K562 (cell line): ENCODE results near the gene ECT2L. TPM values are rescaled to one million over a fixed set of nuclear protein-coding genes. Genes with fewer than 3 reads are reported as not detected.

Experiments
- ATAC-seq: fragments of 200-7000 bp; cut with Tn5 transposase; 3 replicates; pipeline ENCODE4 v1.9.1; 2020; ENCODE audit warnings: moderate library complexity
- BruUV-seq: library from RNA; stranded (reverse); fragments of 400-500 nt; replicated peaks from 2 replicates; lab custom pipeline; 2021; lab: Mats Ljungman, UMichigan
- CTCF ChIA-PET: fragments of 300-600 bp; formaldehyde crosslinking; extraction: SDS; loops from one replicate; lab custom pipeline; 2021; ENCODE audit warnings: low intra/inter-chr PET ratio; lab: Yijun Ruan, JAX
- POLR2A ChIA-PET: fragments of 300-600, 350-650 bp; sonication (Branson Sonifier 250); formaldehyde crosslinking; extraction: SDS; loops from one replicate; lab custom pipeline; 2021; ENCODE audit warnings: antibody characterized with exemption, inconsistent platforms; lab: Yijun Ruan, JAX
- DNase-seq, 4 experiments: peaks; one replicate each; pipeline versions ENCODE4 v3.0.0 to v3.0.0-alpha.2; 2011 to 2018; ENCODE audit warnings: low spot score in 3 of 4, mixed read lengths in 3 of 4; ENCODE audit errors: extremely low read depth in 1 of 4
- FAIRE-seq: peaks from 2 replicates; lab custom pipeline; 2011; peaks lifted over from hg19 to GRCh38; lab: Jason Lieb, UNC
- H2AFZ ChIP-seq: 2 replicates; pipeline ENCODE4 v1.6.0; 2011; ENCODE audit warnings: low read depth, low read length, control low read depth, inconsistent platforms
- H3K27ac ChIP-seq: fragments of 200-600 bp; 3 replicates; pipeline ENCODE4 v1.8.0; 2011; ENCODE audit warnings: low read depth, mild to moderate bottlenecking, control low read depth, inconsistent platforms, low read length, moderate library complexity, mixed read lengths; ENCODE audit errors: extremely low read depth
- H3K27me3 ChIP-seq, 2 experiments: fragments of 300-600 bp in 1 of 2; 2 replicates in 1 of 2; 3 replicates in 1 of 2; pipeline versions ENCODE4 v1.6.0 to v1.8.0; 2011; ENCODE audit warnings: inconsistent platforms in 2 of 2, low read length in 2 of 2, mild to moderate bottlenecking in 1 of 2, mixed read lengths in 1 of 2, moderate library complexity in 1 of 2; ENCODE audit not compliant: control insufficient read depth in 2 of 2, insufficient read depth in 2 of 2
- H3K36me3 ChIP-seq: fragments of 300-600 bp; 3 replicates; pipeline ENCODE4 v1.8.0; 2011; ENCODE audit warnings: mild to moderate bottlenecking, low read length, inconsistent platforms; ENCODE audit not compliant: control insufficient read depth, insufficient read depth
- H3K4me1 ChIP-seq, 2 experiments: fragments of 200-600 bp in 1 of 2; replicated peaks in 1 of 2; 2 replicates in 1 of 2; 3 replicates in 1 of 2; pipeline versions ENCODE4 v1.5.1 to v1.8.0; 2011; ENCODE audit warnings: inconsistent platforms in 2 of 2, low read length in 2 of 2, mild to moderate bottlenecking in 1 of 2, mixed read lengths in 1 of 2, moderate library complexity in 1 of 2; ENCODE audit not compliant: control insufficient read depth in 2 of 2, insufficient read depth in 2 of 2
- H3K4me2 ChIP-seq: 2 replicates; pipeline ENCODE4 v1.6.1; 2011; ENCODE audit warnings: low read length, control low read depth, inconsistent platforms, mixed read lengths; ENCODE audit not compliant: insufficient read depth
- H3K4me3 ChIP-seq: fragments of 200-600 bp; sonication (generic), shearing (Covaris generic); 2 replicates; pipeline ENCODE4 v1.5.1; 2016; ENCODE audit warnings: control low read depth, inconsistent platforms
- H3K79me2 ChIP-seq: fragments of 200-600 bp; 3 replicates; pipeline ENCODE4 v1.8.0; 2011; ENCODE audit warnings: low read length, inconsistent platforms; ENCODE audit not compliant: control insufficient read depth, insufficient read depth
- H3K9ac ChIP-seq, 2 experiments: 2 replicates each; pipeline versions ENCODE4 v1.6.0 to v1.6.1; 2011; ENCODE audit warnings: low read depth in 2 of 2, low read length in 2 of 2, control low read depth in 1 of 2, inconsistent platforms in 1 of 2, mild to moderate bottlenecking in 1 of 2, mixed read lengths in 1 of 2; ENCODE audit not compliant: insufficient read depth in 1 of 2
- H3K9me1 ChIP-seq: one replicate; pipeline ENCODE4 v1.6.0; 2011; ENCODE audit warnings: inconsistent platforms, mild to moderate bottlenecking, low read length, moderate library complexity; ENCODE audit not compliant: control insufficient read depth, insufficient read depth
- H3K9me3 ChIP-seq: replicated peaks from 2 replicates; pipeline ENCODE4 v1.5.1; 2011; ENCODE audit warnings: low read depth, low read length, inconsistent platforms; ENCODE audit not compliant: control insufficient read depth, insufficient read depth
- H4K20me1 ChIP-seq: replicated peaks from 2 replicates; pipeline ENCODE4 v1.6.1; 2011; ENCODE audit warnings: low read length, inconsistent platforms, mixed read lengths; ENCODE audit not compliant: control insufficient read depth, insufficient read depth
- CBX1 ChIP-seq: sonication (generic); IDR thresholded peaks from 2 replicates; pipeline ENCODE4 v1.6.1; 2016; ENCODE audit warnings: antibody characterized with exemption, low read depth, mild to moderate bottlenecking
- CBX2 ChIP-seq: fragments of 200-600 bp; sonication (generic); IDR thresholded peaks from one replicate; pipeline ENCODE4 v1.6.1; 2012; ENCODE audit warnings: mild to moderate bottlenecking, low read length, inconsistent platforms; ENCODE audit not compliant: insufficient read depth, poor library complexity, severe bottlenecking
- CHD1 ChIP-seq: fragments of 200-600 bp; sonication (generic); IDR thresholded peaks from one replicate; pipeline ENCODE4 v1.6.1; 2012; ENCODE audit warnings: mild to moderate bottlenecking, moderate library complexity, low read length, inconsistent platforms
- GABPB2 ChIP-seq: fragments of 250-450 bp; sonication (Bioruptor Pico); conservative IDR thresholded peaks from 2 replicates; pipeline ENCODE4 v1.5.1; 2021; ENCODE audit warnings: mild to moderate bottlenecking
- MBD2 ChIP-seq: sonication (generic); IDR thresholded peaks from 2 replicates; pipeline ENCODE4 v1.6.1; 2016; ENCODE audit warnings: low read depth, borderline replicate concordance
- MITF ChIP-seq: IDR thresholded peaks from 2 replicates; pipeline ENCODE4 v1.6.1; 2014; ENCODE audit warnings: antibody characterized with exemption
- PTBP1 ChIP-seq: fragments of 200-400 bp; formaldehyde crosslinking; IDR thresholded peaks from 2 replicates; pipeline ENCODE4 v1.6.1; 2017; ENCODE audit warnings: low read depth, low read length
- RNF2 ChIP-seq: sonication (generic); IDR thresholded peaks from 2 replicates; pipeline ENCODE4 v1.6.1; 2016
- SMARCB1 ChIP-seq: IDR thresholded peaks from 2 replicates; pipeline ENCODE4 v1.6.1; 2011; ENCODE audit warnings: improper control_type of control experiment, low read depth; ENCODE audit not compliant: insufficient read length
- TOE1 ChIP-seq, 2 experiments: fragments of 450-650 bp in 1 of 2; sonication (generic) in 1 of 2; formaldehyde crosslinking in 1 of 2; IDR thresholded peaks; 2 replicates each; pipeline versions ENCODE4 v1.7.1 to v1.8.0; 2016 to 2022; ENCODE audit warnings: borderline replicate concordance in 2 of 2, mild to moderate bottlenecking in 2 of 2, antibody characterized with exemption in 1 of 2, inconsistent platforms in 1 of 2, low read depth in 1 of 2, missing genetic modification reagents in 1 of 2, moderate library complexity in 1 of 2
- WHSC1 ChIP-seq: IDR thresholded peaks from one replicate; pipeline ENCODE4 v1.6.1; 2012; ENCODE audit warnings: low read length, control low read depth, inconsistent platforms
- ZC3H11A ChIP-seq: IDR thresholded peaks from 2 replicates; pipeline ENCODE4 v1.6.1; 2012; ENCODE audit warnings: low read depth, low read length, improper control_type of control experiment
- ZNF197 ChIP-seq: fragments of 200-800 bp; sonication (Bioruptor generic); IDR thresholded peaks from 2 replicates; pipeline ENCODE4 v1.6.1; 2016; ENCODE audit warnings: low read depth, missing genetic modification characterization, missing compliant biosample characterization
- ZNF212 ChIP-seq: fragments of 450-650 bp; formaldehyde crosslinking; IDR thresholded peaks from 2 replicates; pipeline ENCODE4 v1.4.0; 2020; ENCODE audit warnings: mild to moderate bottlenecking
- ZNF23 ChIP-seq: fragments of 250-450 bp; sonication (Bioruptor Pico); IDR thresholded peaks from 2 replicates; pipeline ENCODE4 v1.4.0; 2020; ENCODE audit warnings: mild to moderate bottlenecking
- ZNF695 ChIP-seq: fragments of 450-650 bp; formaldehyde crosslinking; IDR thresholded peaks from 2 replicates; pipeline ENCODE4 v1.4.0; 2020; ENCODE audit warnings: mild to moderate bottlenecking, moderate library complexity
- WGBS: fragments of 100-300 bp; shearing (Covaris generic); methylation state at CpG from one replicate; pipeline ENCODE4 v1.1.6; 2016; ENCODE audit warnings: low coverage, mixed read lengths; ENCODE audit not compliant: insufficient coverage; ENCODE audit errors: missing lambda C conversion rate; 5-methylcytosine and 5-hydroxymethylcytosine counted together
- in situ Hi-C: fragments of 300-500 bp; cut with MboI; formaldehyde crosslinking; loops from 4 replicates; pipeline ENCODE4 v1.15.0; 2018; ENCODE audit warnings: inconsistent platforms, mixed read lengths
- intact Hi-C: fragments of 100-400 bp; cut with micrococcal nuclease; formaldehyde crosslinking; loops from 2 replicates; pipeline ENCODE4 v1.14.2; 2022
- polyA plus RNA-seq, 8 experiments: library from polyadenylated mRNA; depleted of rRNA in 4 of 8; stranded (reverse) in 5 of 8; unstranded in 3 of 8; fragments of >200 nt; fragmentation: Nextera tagmentation in 2 of 8; fragmentation: Illumina TruSeq in 1 of 8; extraction: Ambion mirVana in 2 of 8; extraction: Trizol in 1 of 8; gene quantifications; 2 replicates each; pipeline versions ENCODE4 v1.2.1 to v1.2.3, GENCODE V29; 2011 to 2014; ENCODE audit warnings: inconsistent platforms in 1 of 8, missing spikeins in 1 of 8
- total RNA-seq, 7 experiments: library from RNA; depleted of rRNA in 6 of 7; stranded (reverse); fragments of >200 nt in 6 of 7; fragmentation: Illumina TruSeq in 2 of 7; extraction: Trizol in 2 of 7; gene quantifications; 2 replicates each; pipeline versions ENCODE4 v1.2.1 to v1.2.3, GENCODE V29; 2011 to 2021; ENCODE audit warnings: low replicate concordance in 1 of 7

Gene ECT2L
- total and polyA plus RNA-seq, 9 of the 15 experiments (the other 6 are each of a cell fraction or from before 2014, with no cell fraction given), result 0.03 to 0.04 TPM; not detected in 7

GRCh38 chr6:138844192-138844591, 48.3 kb downstream of the ECT2L start:
- Histone ChIP-seq H3K27me3 (peaks cover 20 to 24% of the 10 kb centered on the region in 2 experiments), H3K9me3 (no peaks in the 10 kb centered on the region), H3K4me3 (no peak overlapping the region), H3K9me1 (no peaks in the 10 kb centered on the region), H3K27ac (no peak overlapping the region), H4K20me1 (no peaks in the 10 kb centered on the region), H3K36me3 (no peaks in the 10 kb centered on the region), H3K9ac (no peak overlapping the region), H2AFZ (no peak overlapping the region), H3K4me1 (no peaks in the 10 kb centered on the region), H3K79me2 (no peaks in the 10 kb centered on the region), H3K4me2 (no peak overlapping the region)
- FAIRE-seq (no peak), DNase-seq (no peak), ATAC-seq (no peak)
- in situ Hi-C loops, result no loop called here
- TF ChIP-seq CBX1 (no peak), GABPB2 (CRISPR knock-in tag) (no peak), ZNF23 (CRISPR knock-in tag) (no peak), ZNF212 (no peak), TOE1 (IDR thresholded peaks at IDR 0.05; ENCODE audit: borderline replicate concordance) (no peak), TOE1 (CRISPR knock-in tag; IDR thresholded peaks at IDR 0.05; ENCODE audit: borderline replicate concordance, low read depth) (no peak), ZNF695 (CRISPR knock-in tag) (no peak)
- intact Hi-C loops, result no loop called here
- BruUV-seq, result no TSS peak
- POLR2A ChIA-PET, result no interaction called here
- CTCF ChIA-PET, result no interaction called here
- 2% methylated on average over 9 of the region's 9 CpGs for WGBS

- BruUV-seq, result no TSS peak
- ATAC-seq (no peak), FAIRE-seq (no peak)
Measured at GRCh38 chr6:138847884-138848283, 52.0 kb downstream of the ECT2L start.

More at GRCh38 chr6:138847884-138848283, 52.0 kb downstream of the ECT2L start:
- Histone ChIP-seq H3K27me3 (peaks cover 23 to 44% of the 10 kb centered on the region in 2 experiments), H3K9me1 (no peaks in the 10 kb centered on the region), H3K36me3 (no peaks in the 10 kb centered on the region), H3K4me2 (no peak overlapping the region), H3K4me3 (no peak overlapping the region), H3K9ac (no peak overlapping the region), H4K20me1 (no peaks in the 10 kb centered on the region), H2AFZ (no peak overlapping the region), H3K4me1 (no peaks in the 10 kb centered on the region), H3K79me2 (no peaks in the 10 kb centered on the region), H3K9me3 (no peaks in the 10 kb centered on the region), H3K27ac (no peak overlapping the region)
- in situ Hi-C loops (no loop called here), intact Hi-C loops (no loop called here)
- ChIA-PET POLR2A (interaction anchor here (1.1 to 1.3 kb wide), 2 partner anchors 139 to 692 kb away, joined by 3 read pairs; no protein-coding TSS in a partner anchor), CTCF (no interaction called here)
- TF ChIP-seq RNF2, result no peak
- TF ChIP-seq MITF, result no peak
- no peak for TF ChIP-seq ZC3H11A
- no peak for TF ChIP-seq ZNF197 (CRISPR knock-in tag)
- TF ChIP-seq WHSC1, result no peak
- no peak for TF ChIP-seq SMARCB1
- no peak for TF ChIP-seq MBD2
- TF ChIP-seq CHD1, result no peak
- no peak for TF ChIP-seq CBX2
- no peak for TF ChIP-seq PTBP1
- WGBS, result 10% methylated on average over 4 of the region's 4 CpGs
- no peak for DNase-seq
